GM19397 (cell line): Measurements from ENCODE around the gene POU6F2.

Experiments used
- ATAC-seq: cut with Tn5 transposase; IDR thresholded peaks from one replicate; pipeline ENCODE4 v1.9.1; 2021; ENCODE audit warnings: mild to moderate bottlenecking, moderate library complexity; ENCODE audit not compliant: unreplicated experiment

POU6F2 gene

DNA sequence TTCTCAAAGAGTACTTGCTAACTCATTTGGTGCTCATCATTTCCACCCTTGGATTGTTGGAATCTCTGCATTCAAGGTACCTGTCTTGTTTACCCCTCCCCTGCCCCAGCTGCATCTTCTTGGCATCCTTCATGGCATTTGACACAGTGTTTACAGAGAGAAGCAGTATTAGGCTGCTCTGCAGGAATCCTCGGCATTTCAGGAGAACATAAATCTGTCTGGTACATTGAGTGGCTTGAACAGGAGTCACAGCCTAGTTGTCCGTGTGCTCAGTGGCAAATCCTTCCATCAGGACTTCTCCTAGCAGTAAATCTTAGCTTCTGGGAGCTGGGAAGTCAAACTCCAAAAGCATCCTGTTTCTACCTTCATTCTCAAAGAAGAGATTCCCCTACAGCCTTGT, 451.7 kb downstream of the POU6F2 start:
- ATAC-seq, result no peak

DNA sequence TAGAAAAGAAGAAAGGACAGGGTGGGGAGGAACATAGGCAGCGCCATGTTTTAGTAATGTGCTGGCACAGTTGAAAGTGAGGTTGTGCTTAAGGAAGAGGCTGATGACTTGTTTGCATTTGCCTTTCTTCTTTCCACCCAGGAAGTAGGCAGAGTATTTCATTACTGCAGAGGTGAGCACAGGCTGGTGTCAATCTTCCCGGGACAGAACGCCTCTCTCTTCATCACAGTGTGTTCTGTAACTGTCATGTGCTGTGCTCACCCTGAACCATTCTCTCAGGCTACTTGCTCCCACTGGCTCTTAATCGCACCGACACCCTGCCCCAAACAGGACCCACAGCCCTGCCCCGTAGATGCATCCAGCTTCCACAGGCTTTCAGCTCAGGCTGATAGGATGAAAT, 452.7 kb downstream of the POU6F2 start:
- ATAC-seq, result no peak

DNA sequence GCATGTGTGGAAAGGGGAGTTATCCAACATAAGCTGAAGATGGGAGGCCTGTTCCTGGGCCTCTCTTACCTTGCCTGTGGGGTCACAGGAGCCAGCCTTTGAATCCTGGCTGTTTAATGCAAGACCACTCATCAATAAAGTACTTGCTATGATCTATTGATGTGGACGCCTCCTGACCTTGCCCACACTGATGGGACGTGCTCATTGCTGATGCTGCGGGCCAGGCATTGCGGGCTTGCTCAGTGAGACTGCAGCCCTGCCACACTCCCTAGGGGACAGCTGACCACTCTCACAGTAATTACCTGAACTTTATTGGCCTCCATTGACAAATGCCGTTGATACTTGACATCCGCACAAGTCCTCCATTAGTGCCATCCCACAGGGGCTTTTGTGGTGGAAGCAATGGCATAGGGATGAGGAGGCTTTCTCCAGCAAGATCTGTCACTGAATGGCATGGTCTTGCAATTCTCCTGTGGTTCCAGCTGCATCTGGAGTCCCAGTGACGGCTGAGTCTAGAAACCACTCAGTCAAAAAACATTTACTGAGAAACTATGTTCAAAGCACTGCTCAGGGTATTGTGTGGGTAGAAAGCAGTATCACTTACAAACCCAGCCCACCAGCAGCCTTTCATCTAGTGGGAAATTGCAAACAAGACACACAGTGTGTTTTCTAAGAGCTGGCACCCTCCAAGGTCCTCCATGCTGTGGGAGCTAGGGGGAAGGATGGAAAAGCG, 453.4 kb downstream of the POU6F2 start:
- ATAC-seq, result no peak

DNA sequence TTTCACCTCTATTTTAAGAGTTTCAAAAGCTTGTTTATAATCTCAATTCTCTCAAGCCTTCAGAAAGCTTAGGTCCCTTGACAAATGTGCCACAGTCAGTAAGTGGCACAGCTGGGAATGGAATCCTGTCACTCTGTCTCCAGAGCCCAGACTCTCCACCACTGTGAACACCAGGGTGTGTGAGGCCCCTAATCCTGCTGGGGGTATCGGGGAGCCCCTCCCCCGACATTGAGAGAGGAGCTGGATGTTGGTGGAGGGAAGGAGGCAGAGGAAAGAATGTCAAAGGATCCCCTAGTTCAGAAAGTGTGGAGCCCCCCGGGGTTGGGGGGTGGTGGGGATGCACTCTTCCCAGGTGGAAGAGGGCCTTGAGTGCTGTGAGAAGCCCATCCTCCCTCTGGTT, 454.7 kb downstream of the POU6F2 start:
- ATAC-seq, result no peak

DNA sequence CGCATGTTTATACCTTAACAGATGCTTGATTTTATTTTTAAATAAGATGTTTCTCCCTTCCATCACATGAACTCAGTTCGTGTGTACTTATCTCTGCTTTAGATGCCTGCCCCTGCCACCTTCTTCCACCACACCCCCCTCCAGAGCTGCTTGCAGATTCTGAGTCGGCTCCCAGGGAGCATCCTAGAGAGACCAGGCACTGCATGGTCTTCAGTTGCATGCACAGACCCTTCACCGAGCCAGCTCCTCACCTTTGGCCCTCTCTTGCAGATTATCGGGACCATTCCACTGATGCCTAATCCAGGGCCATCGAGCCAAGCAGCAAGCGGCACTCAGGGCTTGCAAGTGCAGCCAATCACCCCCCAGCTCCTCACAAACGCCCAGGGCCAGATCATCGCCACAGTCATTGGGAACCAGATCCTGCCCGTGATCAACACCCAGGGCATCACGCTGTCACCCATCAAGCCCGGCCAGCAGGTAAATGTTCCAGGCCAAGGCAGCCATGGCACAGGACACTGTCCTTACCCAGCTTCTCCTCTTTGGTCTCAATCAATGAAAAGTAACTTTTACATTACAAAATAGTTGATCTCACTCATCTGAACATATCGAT, 455.2 kb downstream of the POU6F2 start:
- ATAC-seq, result no peak

DNA sequence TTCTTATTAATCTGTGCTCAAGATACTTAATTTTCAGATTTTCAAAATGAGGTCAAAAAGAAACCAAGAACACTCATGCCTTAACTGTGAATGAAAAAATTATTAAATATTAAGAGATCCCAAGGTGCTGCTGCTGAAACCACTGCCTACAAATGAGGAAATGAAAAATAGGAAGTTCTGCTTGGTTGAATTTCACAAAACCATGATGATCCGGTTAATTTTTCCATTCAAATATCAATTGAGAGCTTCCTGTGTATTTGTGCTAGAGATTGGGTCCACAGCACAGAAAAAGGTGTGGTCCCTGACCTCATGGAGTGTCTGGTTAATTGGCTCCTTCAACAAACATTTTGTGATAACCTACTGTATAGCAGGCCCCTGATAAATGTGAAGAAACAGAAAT, 455.8 kb downstream of the POU6F2 start:
- ATAC-seq, result no peak

DNA sequence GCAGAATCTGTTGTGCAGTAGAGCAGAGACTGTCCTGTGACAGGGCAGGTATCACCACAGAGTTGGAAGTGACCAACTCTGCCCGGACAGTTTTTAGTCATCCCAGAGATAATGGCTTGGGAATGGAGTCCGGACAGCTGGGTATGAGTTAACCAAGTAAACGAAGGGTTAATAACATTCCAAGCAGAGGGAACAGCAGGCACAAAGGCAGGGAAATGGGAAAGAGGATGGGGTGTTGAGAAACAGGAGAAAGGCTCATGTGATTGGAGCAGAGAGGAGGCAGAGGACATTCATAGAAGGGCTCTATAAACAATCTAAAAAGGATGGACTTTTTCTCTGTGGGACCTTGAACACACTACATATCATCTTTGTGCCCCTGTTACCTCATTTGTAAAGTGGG, 456.3 kb downstream of the POU6F2 start:
- ATAC-seq, result no peak

DNA sequence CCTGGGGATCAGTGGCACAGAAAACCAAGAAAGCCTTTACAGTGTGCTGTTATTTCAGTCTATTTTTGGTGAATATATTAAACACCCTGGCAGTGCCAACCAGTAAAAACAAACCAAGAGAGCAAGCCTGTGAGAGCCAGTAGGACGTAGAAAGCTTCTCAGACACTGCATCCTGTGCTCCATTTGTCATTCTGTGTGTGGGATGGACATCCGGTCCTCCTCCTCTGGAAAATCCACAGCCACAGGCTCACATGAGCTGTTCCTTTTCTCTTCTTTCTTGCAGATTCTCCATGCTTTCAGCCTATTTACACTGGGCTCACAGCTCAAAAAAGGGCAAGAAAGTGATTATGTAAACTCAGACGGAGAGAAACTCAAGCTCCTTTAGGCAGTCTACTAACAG, 468.8 kb downstream of the POU6F2 start:
- no peak for ATAC-seq

DNA sequence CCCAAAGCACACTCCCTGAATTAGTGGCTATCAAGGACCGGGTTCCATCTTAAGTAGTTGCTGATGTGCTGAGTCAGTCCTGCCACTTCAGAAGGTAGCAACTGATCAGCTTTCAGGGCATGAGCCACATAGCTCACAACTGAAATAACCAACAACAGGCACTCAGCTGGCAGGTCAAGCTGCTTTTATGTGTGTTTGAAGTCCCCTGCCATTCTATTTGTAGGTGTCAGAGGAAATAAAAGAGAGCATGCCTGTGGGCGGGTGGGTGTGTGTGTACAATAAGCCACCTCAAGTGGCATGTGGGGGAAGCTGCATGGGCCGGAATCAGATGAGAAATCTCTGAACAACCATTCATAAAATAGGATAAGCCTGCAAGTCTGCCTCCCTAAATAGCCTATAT, 474.2 kb downstream of the POU6F2 start:
- no peak for ATAC-seq

DNA sequence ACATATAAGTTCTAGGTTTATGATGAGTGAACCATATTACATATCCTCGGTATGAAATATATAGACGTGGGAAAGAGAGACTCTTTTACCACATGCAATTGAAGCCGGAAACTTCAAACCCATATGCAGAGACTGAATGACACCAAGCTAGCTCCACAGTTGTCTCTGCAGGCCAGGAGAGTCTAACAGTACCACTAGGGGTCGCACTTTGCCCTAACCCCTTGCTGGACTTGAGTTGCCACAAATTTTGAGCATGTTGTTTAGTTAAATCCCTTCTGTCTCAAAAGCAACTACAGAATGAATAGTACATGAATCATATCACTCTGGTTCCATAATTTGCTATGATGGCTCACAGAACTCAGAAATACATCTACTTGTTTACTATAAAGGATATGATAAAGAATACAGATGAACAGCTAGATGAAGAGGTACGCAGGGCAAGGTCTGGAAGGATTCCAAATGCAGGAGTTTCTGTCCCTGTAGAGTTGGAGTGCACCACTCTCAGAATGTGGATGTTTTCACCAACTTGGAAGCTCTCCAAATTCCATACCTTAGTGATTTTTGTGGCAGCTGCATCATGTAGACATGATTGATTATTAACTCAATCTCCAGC, 476.1 kb downstream of the POU6F2 start:
- ATAC-seq, result peak; percentile 79

DNA sequence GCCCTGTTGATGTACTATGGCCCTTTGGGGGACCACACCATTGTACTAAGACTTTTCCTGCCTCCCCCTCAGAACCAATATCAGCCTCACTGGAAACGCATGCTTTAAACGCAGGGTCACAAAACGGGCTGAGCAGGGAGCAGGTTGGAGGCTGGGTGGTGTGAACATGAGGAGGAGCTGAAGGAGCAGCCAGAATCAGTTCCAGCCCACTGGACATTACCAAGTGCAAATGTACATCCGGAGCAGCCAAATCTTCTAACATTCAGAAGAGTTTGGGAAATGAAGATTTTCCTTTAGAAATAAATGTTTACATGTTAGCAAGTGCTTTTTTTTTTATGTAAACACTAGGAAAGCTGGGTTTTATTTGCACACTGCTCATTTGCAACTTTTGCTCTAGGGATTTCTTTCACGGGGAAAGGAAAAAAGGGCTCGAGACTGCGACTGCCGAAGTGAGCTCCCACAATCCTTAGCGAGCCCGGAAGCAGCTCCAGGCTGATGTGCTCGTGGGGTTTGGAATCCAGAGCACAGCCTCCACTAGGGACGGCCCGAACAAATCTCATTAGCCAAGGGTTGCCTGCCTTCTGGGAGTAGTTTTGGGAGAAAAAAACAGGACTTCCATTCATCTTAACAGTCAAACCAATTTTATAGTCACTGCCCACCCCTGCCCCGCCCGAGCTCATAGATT, 480.5 kb downstream of the POU6F2 start:
- no peak for ATAC-seq

DNA sequence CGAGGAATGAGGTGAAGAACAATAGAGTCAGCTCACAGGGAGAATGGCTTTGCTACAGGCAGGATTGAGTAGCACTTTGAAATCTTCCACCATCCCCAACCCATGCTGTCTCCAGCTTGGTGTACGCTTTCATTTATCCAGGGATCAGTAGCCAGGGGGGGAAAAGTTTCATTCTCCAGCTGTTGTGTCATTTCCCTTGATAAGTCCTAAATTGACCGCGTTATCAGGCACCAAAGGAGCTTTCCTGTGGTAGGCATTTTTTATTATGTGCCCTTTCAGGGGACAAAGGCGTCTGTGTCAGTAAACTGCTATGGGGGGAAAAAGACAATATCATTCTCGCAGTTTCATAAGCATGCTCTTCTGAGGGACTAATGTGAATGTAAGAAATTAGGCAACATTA, 481.9 kb downstream of the POU6F2 start:
- no peak for ATAC-seq

DNA sequence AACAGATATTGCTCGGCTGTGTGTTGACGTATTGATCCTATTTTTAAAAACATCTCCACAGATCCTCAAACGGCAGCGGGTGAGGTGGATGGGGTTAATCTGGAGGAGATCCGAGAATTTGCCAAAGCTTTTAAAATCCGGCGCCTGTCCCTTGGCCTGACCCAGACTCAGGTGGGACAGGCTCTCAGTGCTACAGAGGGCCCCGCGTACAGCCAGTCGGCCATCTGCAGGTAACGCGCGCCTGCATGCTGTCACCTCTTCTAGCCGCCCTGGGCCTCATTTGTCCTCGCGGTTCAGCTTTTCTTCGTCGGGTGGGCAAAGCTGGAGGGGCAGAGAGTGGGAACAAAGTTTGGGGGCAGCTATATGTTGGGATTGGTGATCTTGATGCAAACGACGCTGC, 482.8 kb downstream of the POU6F2 start:
- ATAC-seq, result no peak

DNA sequence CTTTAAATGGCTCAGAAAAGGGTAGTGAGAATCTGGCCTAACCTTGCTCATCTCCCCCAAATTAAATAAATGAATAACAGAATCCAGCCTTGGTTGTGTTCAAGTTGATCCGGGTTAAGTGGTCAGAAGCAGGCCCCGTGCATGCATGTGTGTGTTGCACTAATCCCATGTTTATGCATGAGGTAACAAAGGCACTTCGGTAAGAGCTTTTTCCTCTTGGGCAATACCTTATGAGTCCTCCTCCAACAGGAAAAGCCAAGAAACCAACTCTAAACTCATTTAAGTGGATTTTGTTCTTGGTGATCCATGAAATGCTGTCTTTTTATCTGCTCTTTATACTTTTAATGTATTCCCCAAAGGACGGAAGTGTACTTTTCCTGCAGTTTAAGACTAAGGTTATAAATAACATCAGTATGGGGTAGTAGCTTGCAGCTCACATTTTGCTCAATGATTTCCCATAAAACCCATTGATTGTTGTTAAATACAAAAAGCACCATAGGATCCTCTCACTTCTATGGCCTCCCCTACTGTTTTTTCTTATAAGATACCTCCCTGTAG, 483.6 kb downstream of the POU6F2 start:
- no peak for ATAC-seq

DNA sequence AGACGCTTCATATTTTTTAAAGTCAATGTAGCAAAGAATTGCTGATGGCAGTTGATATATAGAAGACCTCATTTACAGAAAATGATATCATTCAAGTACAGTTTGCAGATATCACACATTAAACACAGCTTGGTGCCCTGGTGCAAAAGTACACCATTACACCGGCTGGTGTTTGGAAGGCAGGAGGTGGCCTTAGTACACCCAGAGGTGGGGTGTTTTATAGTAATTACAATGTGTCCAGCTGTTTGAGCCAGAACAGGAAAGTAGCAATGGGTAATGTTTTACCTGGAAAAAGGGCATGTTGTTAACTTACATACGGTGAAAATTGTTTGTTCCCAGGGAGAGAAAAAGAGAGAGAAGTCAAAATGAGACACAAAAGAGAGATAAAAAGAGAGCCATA, 485.5 kb downstream of the POU6F2 start:
- no peak for ATAC-seq

DNA sequence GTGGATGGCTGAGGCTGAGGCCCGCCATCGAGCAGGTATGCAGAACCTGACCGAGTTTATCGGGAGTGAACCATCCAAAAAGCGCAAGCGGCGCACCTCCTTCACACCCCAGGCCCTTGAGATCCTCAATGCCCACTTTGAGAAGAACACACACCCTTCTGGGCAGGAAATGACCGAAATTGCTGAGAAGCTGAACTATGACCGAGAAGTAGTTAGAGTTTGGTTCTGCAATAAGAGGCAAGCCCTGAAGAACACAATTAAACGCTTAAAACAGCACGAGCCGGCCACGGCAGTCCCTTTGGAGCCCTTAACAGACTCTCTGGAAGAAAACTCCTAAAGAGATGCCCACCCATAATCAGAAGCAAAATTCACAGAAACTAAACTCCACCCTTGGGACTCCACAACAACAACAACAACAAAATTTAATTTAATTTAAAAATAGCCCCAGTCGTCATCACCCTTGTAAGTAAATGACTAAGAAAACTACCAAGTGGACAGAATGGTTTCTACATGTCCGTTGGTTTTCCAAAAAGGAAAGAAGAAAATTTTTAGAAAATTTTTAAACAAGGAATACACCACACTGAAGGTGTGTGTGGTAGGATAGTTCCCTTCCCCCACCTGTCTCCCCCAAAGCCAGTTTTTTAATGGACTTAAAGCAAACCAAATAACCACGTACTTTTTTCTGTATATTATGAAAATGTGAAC, 486.8 kb downstream of the POU6F2 start:
- ATAC-seq, result no peak

DNA sequence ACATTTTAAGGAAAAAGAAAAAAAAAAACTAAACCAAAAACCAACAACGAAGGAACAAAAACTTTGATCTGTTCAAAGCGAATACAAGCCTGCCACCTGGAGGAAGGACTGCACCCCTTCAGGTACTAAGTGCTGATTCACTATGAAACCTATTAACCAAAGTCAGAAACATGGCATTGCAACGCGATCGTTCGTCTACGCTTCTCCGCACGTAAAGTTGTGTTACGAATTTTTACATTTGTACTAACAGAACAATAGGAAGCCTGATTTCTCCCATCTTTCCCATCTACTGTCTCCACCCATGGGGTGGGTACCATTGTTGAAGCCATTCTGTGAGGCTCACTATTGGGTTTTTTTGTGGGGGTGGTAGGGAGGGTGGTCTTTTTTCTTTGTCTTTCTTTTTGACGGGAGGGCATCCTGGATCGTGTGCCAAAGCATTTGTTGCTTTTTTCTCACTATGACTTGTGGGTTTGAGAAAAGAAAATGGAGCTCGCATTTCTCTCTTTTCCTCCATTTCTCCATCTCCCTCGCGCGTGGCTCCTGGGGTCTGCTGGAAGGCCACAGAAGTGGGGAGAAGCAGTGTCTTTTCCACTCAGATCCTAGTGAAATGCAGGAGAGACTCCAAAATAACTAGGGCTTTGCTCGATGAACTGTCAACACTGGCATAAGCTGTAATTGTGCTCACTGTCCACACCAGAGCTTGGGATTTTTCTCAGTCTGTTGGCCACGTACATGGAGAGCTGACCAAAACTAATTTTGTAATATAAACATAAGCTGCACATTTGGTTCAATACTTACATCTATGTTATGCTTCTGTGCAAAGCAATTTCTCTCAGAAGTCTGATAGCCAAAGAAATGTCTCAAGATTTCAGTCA, 487.6 kb downstream of the POU6F2 start:
- ATAC-seq, result no peak

DNA sequence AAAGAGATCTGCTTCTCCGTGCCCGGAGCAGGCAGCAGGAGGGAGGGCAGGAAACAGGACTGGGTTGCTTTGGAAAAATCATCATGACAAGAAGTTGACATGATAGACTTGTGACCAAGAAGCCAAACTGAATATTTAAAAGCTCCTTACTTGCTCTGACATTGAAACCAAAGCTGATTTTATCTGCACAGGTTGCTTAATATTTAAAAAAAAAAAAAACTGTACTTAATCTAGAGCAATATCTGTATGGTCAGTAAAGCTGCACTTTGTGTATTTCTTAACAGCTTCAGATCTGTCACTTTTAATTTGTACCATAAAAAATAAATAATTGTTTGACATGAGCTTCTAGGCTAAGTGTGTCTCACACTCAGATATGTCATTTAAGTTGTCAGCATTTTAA, 490.6 kb downstream of the POU6F2 start:
- no peak for ATAC-seq

DNA sequence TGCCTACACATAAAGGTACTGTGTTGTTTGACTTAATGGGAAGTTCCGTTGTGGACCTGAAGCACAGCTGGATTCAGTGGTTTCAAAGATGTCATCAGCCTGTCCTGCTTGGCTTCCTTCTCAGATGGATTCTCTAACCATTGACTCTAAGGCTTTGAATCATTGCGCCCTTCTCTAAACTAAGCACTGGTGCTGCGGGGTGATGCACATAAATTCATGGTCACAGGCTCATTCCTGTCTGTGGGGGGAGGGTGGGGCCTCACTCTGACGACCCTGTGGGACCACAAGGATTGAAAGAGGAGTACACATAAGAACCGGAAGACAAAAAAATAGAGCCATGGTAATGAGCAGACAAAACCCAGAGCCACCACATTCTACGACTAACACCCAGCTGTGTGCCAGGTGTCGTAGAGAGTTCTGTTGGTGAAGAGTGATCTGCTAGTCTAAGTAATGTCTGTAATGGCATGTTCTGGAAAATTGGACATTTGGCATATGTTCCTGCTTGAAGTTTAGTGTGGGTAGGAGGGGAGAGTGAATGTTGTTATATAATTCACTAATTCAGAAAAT, 491.2 kb downstream of the POU6F2 start:
- ATAC-seq, result no peak

DNA sequence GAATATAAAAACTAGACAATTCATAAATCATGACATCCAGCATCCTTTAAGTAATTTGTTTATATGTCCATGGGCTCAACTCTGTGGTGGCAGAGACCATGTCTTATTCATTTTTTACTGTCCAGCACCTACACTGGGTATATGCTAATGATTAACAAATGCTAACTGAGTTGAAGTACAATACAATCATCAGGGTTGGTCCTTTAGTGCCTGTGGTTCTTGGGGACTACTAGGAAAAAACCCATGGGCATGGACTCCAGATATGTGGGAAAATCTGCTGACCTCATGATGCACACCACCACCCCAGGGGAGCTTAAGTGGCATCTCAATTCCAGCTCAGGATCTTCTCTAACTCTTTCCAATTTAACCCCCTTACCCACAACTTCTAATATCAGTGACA, 503.2 kb downstream of the POU6F2 start:
- no peak for ATAC-seq
